ENCODE data around the gene CHGA.

The CHGA gene

GRCh38 chr14:92943855-92944570 is 21.1 kb downstream of the CHGA start:
- DNase-seq (ENCODE audit: low read depth, low spot score) = no peak

- DNase-seq (ENCODE audit: low read depth, low spot score) = no peak
Measured at GRCh38 chr14:92944976-92945375, 22.0 kb downstream of the CHGA start.

GRCh38 chr14:92945544-92945943 is 22.6 kb downstream of the CHGA start:
- DNase-seq (ENCODE audit: low read depth, low spot score) = no peak

GRCh38 chr14:92945959-92946846 is 23.3 kb downstream of the CHGA start:
- no peak for DNase-seq (ENCODE audit: low read depth, low spot score)

GRCh38 chr14:92946847-92947545 is 24.0 kb downstream of the CHGA start:
- no peak for DNase-seq (ENCODE audit: low read depth, low spot score)

GRCh38 chr14:92948647-92949046 is 25.7 kb downstream of the CHGA start:
- no peak for DNase-seq (ENCODE audit: low read depth, low spot score)

GRCh38 chr14:92949496-92950192 is 26.7 kb downstream of the CHGA start:
- DNase-seq (ENCODE audit: low read depth, low spot score) = no peak

GRCh38 chr14:92950193-92950540 is 27.2 kb downstream of the CHGA start:
- no peak for DNase-seq (ENCODE audit: low read depth, low spot score)

GRCh38 chr14:92950773-92951172 is 27.8 kb downstream of the CHGA start:
- DNase-seq (ENCODE audit: low read depth, low spot score) = no peak

- DNase-seq (ENCODE audit: low read depth, low spot score) = no peak
Measured at GRCh38 chr14:92951261-92951660, 28.3 kb downstream of the CHGA start.

GRCh38 chr14:92951912-92952471 is 29.0 kb downstream of the CHGA start:
- DNase-seq (ENCODE audit: low read depth, low spot score) = peak; percentile 63

- no peak for DNase-seq (ENCODE audit: low read depth, low spot score)
Measured at GRCh38 chr14:92952481-92953298, 29.7 kb downstream of the CHGA start.

- DNase-seq (ENCODE audit: low read depth, low spot score) = no peak
Measured at GRCh38 chr14:92953526-92953925, 30.6 kb downstream of the CHGA start.

GRCh38 chr14:92954933-92955332 is 32.0 kb downstream of the CHGA start:
- no peak for DNase-seq (ENCODE audit: low read depth, low spot score)

GRCh38 chr14:92955381-92955780 is 32.4 kb downstream of the CHGA start:
- DNase-seq (ENCODE audit: low read depth, low spot score) = no peak

- DNase-seq (ENCODE audit: low read depth, low spot score) = no peak
Measured at GRCh38 chr14:92956961-92957360, 34.0 kb downstream of the CHGA start.

GRCh38 chr14:92958373-92959188 is 35.6 kb downstream of the CHGA start:
- no peak for DNase-seq (ENCODE audit: low read depth, low spot score)

GRCh38 chr14:92959189-92959531 is 36.2 kb downstream of the CHGA start:
- no peak for DNase-seq (ENCODE audit: low read depth, low spot score)

GRCh38 chr14:92959761-92960680 is 37.1 kb downstream of the CHGA start:
- DNase-seq (ENCODE audit: low read depth, low spot score) = no peak
